Ishikawa (cell line): Measurements from ENCODE around the gene MRM2.

Experiments used
- CEBPB ChIP-seq: IDR thresholded peaks from 2 replicates; pipeline ENCODE4 v1.6.1; 2012
- CREB1 ChIP-seq: IDR thresholded peaks from 2 replicates; pipeline ENCODE4 v1.6.1; 2012; ENCODE audit warnings: low read depth
- EGR1 ChIP-seq: IDR thresholded peaks from 2 replicates; pipeline ENCODE4 v1.6.1; 2012
- EP300 ChIP-seq: IDR thresholded peaks from 2 replicates; pipeline ENCODE4 v1.6.1; 2012; ENCODE audit warnings: borderline replicate concordance
- FOXM1 ChIP-seq: IDR thresholded peaks from 2 replicates; pipeline ENCODE4 v1.6.1; 2012; ENCODE audit warnings: low read depth, borderline replicate concordance
- NFIC ChIP-seq: IDR thresholded peaks from 2 replicates; pipeline ENCODE4 v1.6.1; 2012
- RAD21 ChIP-seq: IDR thresholded peaks from 2 replicates; pipeline ENCODE4 v1.6.1; 2012; ENCODE audit warnings: low read depth
- TAF1 ChIP-seq: IDR thresholded peaks from 2 replicates; pipeline ENCODE4 v1.6.1; 2012; ENCODE audit warnings: low read depth, mild to moderate bottlenecking
- TCF12 ChIP-seq: IDR thresholded peaks from 2 replicates; pipeline ENCODE4 v1.6.1; 2012; ENCODE audit warnings: low read depth
- TEAD4 ChIP-seq: IDR thresholded peaks from 2 replicates; pipeline ENCODE4 v1.6.1; 2012
- YY1 ChIP-seq: IDR thresholded peaks from 2 replicates; pipeline ENCODE4 v1.6.1; 2012; ENCODE audit warnings: low read depth
- ZBTB7A ChIP-seq: IDR thresholded peaks from 2 replicates; pipeline ENCODE4 v1.6.1; 2012; ENCODE audit warnings: low read depth
- TF ChIP-seq, protein P1 (sequence below): IDR thresholded peaks from 2 replicates; pipeline ENCODE4 v1.6.1; 2012
- TF ChIP-seq, protein P2 (sequence below): IDR thresholded peaks from 2 replicates; pipeline ENCODE4 v1.6.1; 2012; ENCODE audit warnings: low read depth, mild to moderate bottlenecking
- TF ChIP-seq, protein P3 (sequence below): IDR thresholded peaks from 2 replicates; pipeline ENCODE4 v1.6.1; 2012

MRM2 gene

DNA sequence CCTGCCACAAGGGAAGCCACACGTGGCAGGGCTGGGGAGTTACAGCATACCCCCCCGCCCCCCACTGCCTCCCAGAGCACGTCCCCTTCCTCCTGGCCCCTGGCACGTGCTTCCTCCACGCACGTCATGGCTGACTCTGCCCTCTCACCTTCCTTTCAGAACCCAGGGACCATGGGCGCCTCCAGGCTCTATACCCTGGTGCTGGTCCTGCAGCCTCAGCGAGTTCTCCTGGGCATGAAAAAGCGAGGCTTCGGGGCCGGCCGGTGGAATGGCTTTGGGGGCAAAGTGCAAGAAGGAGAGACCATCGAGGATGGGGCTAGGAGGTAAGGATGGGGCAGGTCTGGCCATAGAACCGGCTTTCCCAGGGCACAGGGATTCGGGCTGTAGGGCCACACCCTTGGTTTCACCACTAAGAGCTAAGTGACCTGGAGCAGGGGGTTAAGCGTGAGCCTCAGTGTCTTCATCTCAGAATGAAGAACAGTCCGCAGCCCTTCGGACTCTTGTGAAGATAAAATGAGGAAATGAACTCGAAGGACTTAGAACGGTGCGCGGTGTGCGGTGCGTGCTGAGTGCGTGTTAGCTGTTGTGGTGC, 2.5 kb upstream of the MRM2 start:
- no peak for TF ChIP-seq ZBTB7A
- no peak for TF ChIP-seq TEAD4
- TF ChIP-seq EP300, result no peak
- TF ChIP-seq FOXM1, result no peak
- TF ChIP-seq, protein P1, sequence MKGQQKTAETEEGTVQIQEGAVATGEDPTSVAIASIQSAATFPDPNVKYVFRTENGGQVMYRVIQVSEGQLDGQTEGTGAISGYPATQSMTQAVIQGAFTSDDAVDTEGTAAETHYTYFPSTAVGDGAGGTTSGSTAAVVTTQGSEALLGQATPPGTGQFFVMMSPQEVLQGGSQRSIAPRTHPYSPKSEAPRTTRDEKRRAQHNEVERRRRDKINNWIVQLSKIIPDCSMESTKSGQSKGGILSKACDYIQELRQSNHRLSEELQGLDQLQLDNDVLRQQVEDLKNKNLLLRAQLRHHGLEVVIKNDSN, result no peak
- TF ChIP-seq NFIC, result no peak
- TF ChIP-seq RAD21, result no peak
- TF ChIP-seq TCF12, result no peak
- TF ChIP-seq, protein P2, sequence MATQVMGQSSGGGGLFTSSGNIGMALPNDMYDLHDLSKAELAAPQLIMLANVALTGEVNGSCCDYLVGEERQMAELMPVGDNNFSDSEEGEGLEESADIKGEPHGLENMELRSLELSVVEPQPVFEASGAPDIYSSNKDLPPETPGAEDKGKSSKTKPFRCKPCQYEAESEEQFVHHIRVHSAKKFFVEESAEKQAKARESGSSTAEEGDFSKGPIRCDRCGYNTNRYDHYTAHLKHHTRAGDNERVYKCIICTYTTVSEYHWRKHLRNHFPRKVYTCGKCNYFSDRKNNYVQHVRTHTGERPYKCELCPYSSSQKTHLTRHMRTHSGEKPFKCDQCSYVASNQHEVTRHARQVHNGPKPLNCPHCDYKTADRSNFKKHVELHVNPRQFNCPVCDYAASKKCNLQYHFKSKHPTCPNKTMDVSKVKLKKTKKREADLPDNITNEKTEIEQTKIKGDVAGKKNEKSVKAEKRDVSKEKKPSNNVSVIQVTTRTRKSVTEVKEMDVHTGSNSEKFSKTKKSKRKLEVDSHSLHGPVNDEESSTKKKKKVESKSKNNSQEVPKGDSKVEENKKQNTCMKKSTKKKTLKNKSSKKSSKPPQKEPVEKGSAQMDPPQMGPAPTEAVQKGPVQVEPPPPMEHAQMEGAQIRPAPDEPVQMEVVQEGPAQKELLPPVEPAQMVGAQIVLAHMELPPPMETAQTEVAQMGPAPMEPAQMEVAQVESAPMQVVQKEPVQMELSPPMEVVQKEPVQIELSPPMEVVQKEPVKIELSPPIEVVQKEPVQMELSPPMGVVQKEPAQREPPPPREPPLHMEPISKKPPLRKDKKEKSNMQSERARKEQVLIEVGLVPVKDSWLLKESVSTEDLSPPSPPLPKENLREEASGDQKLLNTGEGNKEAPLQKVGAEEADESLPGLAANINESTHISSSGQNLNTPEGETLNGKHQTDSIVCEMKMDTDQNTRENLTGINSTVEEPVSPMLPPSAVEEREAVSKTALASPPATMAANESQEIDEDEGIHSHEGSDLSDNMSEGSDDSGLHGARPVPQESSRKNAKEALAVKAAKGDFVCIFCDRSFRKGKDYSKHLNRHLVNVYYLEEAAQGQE, result no peak

DNA sequence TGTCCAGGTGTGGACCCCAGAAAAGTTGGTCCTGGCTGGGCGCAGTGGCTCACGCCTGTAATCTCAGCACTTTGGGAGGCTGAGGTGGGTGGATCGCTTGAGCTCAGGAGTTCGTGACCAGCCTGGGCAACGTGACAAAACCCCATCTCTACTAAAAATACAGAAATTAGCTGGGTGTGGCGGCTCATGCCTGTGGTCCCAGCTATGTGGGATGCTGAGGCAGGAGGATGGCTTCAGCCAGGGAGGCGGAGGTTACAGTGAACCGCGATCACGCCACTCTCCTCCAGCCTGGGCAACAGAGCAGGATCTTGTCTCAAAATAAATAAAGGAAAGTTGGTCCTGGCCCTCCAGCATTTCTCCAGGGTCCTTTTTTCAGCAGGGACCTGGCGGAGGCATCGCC, 1.5 kb upstream of the MRM2 start:
- TF ChIP-seq CREB1 (no peak), NFIC (no peak), TCF12 (no peak), EGR1 (no peak), ZBTB7A (no peak), FOXM1 (no peak), TEAD4 (no peak), TAF1 (no peak), RAD21 (no peak), CEBPB (no peak), YY1 (no peak), EP300 (no peak)
- TF ChIP-seq, protein P3, sequence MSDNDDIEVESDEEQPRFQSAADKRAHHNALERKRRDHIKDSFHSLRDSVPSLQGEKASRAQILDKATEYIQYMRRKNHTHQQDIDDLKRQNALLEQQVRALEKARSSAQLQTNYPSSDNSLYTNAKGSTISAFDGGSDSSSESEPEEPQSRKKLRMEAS, result no peak
- TF ChIP-seq, protein P2, result no peak
- TF ChIP-seq, protein P1, result no peak

DNA sequence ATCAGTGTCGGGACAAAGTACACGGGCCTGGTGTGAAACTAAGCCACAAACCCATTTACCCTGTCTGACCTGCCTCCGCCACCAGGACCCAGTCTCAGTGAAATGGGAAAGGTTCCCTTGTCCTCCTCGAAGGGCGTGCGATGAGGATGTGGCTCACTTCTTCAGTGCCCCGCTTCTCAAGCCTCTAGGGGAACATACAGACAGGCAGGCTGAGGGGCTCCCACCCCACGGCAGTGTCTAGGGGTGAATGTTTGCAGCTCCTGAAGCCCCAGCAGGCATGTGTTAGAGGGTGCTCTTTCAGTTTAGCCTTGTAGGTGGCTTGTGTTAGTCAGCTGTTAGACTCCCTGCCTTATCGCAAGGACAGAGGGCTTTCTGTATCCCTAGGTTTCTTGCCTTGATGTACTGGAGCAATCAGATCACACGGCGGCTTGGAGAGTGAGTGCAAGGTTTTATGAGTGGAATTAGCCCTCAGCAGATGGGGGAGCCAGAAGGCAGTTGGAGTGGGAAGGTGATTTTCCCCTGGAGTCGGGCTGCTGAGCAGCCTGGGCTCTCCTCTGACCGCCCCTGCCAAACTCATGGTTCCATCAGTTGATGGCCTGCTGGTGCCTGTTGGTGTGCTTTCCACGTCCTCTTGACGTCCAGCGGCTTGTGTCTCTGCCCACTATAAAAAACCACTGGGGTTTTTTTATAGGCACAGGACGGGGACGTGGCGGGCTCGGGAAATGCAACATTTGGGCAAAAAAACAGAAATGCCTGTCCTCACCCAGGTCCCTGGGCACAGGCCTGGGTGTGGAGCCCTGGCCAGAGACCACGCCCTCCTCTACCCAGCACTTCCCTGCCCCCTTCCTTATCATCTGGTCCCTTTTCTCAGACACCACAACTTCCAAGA, 780 bp upstream of the MRM2 start:
- no peak for TF ChIP-seq ZBTB7A
- TF ChIP-seq, protein P3, result no peak
- TF ChIP-seq, protein P2, result no peak
- TF ChIP-seq TAF1, result no peak
- TF ChIP-seq TEAD4, result no peak
- TF ChIP-seq NFIC, result no peak

DNA sequence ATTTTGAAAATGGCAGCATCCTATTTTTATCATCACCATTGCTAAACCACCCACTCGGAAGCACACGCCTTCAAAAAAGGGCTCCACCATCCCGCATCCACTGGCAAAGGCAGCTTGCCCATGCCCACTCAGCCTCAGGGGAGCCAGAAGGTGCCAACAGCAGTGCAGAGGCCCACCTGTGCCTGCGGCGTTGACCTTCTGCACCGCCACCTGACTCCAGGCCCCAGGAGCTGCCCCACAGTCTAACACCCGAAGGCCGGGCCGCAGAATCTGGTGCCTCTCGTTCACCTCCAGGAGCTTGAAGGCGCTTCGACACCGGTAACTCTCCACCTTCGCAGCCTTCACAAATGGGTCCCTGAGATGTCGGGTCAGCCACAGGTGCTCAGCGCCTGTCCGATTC, 2.8 kb downstream of the MRM2 start:
- TF ChIP-seq, protein P3, result no peak
- TF ChIP-seq TCF12, result no peak
- no peak for TF ChIP-seq CREB1
- TF ChIP-seq YY1, result no peak
- TF ChIP-seq CEBPB, result no peak
- no peak for TF ChIP-seq FOXM1
- TF ChIP-seq RAD21, result no peak
- TF ChIP-seq NFIC, result no peak
- no peak for TF ChIP-seq ZBTB7A
- no peak for TF ChIP-seq EGR1
- TF ChIP-seq, protein P1, result no peak
- TF ChIP-seq TEAD4, result no peak
- no peak for TF ChIP-seq TAF1
- TF ChIP-seq EP300, result no peak
- TF ChIP-seq, protein P2, result no peak
